Activated CD8-positive, alpha-beta memory T cell treated with anti-CD3 and anti-CD28 coated beads for 1 hour (primary cell): ENCODE data around the gene NAE1.

Experiments used
- DNase-seq, 2 donors: peaks; one replicate each; pipeline ENCODE4 v3.0.0-alpha.2; 2020; ENCODE audit warnings: low read depth in 1 of 2; ENCODE audit errors: extremely low read depth in 1 of 2

The NAE1 gene

GRCh38 chr16:66850115-66850815, 19.5 kb upstream of the NAE1 start:
- no peak for DNase-seq

- DNase-seq, result no peak
Measured at GRCh38 chr16:66849549-66849948, 18.8 kb upstream of the NAE1 start.

- no peak for DNase-seq
Measured at GRCh38 chr16:66849021-66849420, 18.2 kb upstream of the NAE1 start.

GRCh38 chr16:66848172-66848571, 17.4 kb upstream of the NAE1 start:
- no peak for DNase-seq

- DNase-seq, result no peak
Measured at GRCh38 chr16:66847533-66848067, 16.8 kb upstream of the NAE1 start.

- DNase-seq, result no peak
Measured at GRCh38 chr16:66846831-66847230, 16.1 kb upstream of the NAE1 start.

- no peak for DNase-seq
Measured at GRCh38 chr16:66846266-66846665, 15.5 kb upstream of the NAE1 start.

GRCh38 chr16:66845791-66846221, 15.0 kb upstream of the NAE1 start:
- DNase-seq, result no peak

GRCh38 chr16:66845080-66845410, 14.3 kb upstream of the NAE1 start:
- DNase-seq, result no peak

GRCh38 chr16:66844342-66845079, 13.7 kb upstream of the NAE1 start, which contains the start of gene CA7:
Gene CA7 (plus strand): TSS chr16:66844414. CDS start chr16:66844488, 74 bp downstream.
- DNase-seq, result no peak

- no peak for DNase-seq
Measured at GRCh38 chr16:66844009-66844341, 13.2 kb upstream of the NAE1 start.

- no peak for DNase-seq
Measured at GRCh38 chr16:66843191-66843590, 12.4 kb upstream of the NAE1 start.

GRCh38 chr16:66842765-66843164, 12.0 kb upstream of the NAE1 start:
- DNase-seq, result no peak

- DNase-seq, result no peak
Measured at GRCh38 chr16:66841366-66841765, 10.6 kb upstream of the NAE1 start.

GRCh38 chr16:66840883-66841282, 10.1 kb upstream of the NAE1 start:
- no peak for DNase-seq

GRCh38 chr16:66834746-66835145, 4.0 kb upstream of the NAE1 start:
- no peak for DNase-seq

- DNase-seq, result no peak
Measured at GRCh38 chr16:66832661-66833305, 2.0 kb upstream of the NAE1 start.

GRCh38 chr16:66832190-66832589, 1.4 kb upstream of the NAE1 start:
- no peak for DNase-seq

- no peak for DNase-seq
Measured at GRCh38 chr16:66824006-66824405, 6.8 kb downstream of the NAE1 start.

GRCh38 chr16:66814734-66815133, 16.0 kb downstream of the NAE1 start:
- DNase-seq, result no peak

GRCh38 chr16:66811043-66811442, 19.7 kb downstream of the NAE1 start:
- DNase-seq, result no peak

GRCh38 chr16:66810391-66810790, 20.4 kb downstream of the NAE1 start:
- no peak for DNase-seq
